IMR-90 (cell line): ENCODE measurements around the gene FBXW7. TPM values are rescaled to one million over a fixed set of nuclear protein-coding genes. Genes with fewer than 3 reads are reported as not detected.

Experiments
- ATAC-seq: fragments of 200-7000 bp; cut with Tn5 transposase; 2 replicates; pipeline ENCODE4 v1.9.1; 2020; ENCODE audit warnings: low read depth, mild to moderate bottlenecking, moderate library complexity
- BruUV-seq: library from RNA; stranded (reverse); fragments of 400-500 nt; replicated peaks from 2 replicates; lab custom pipeline; 2021; lab: Mats Ljungman, UMichigan
- CTCF ChIA-PET: fragments of 300-600 bp; formaldehyde crosslinking; extraction: SDS; loops from one replicate; lab custom pipeline; 2021; ENCODE audit warnings: antibody characterized with exemption; lab: Yijun Ruan, JAX
- POLR2A ChIA-PET: fragments of 300-600 bp; sonication (Branson Sonifier 250); formaldehyde crosslinking; loops from one replicate; lab custom pipeline; 2022; ENCODE audit warnings: antibody characterized with exemption; ENCODE audit not compliant: unreplicated experiment; lab: Charles Lee
- DNase-seq: peaks from one replicate; pipeline ENCODE4 v3.0.0; 2013
- H2AFZ ChIP-seq: replicated peaks from 2 replicates; pipeline ENCODE3; 2013; ENCODE audit warnings: low read length, mild to moderate bottlenecking; ENCODE audit not compliant: poor library complexity
- H2AK5ac ChIP-seq: 2 replicates; pipeline ENCODE4 v1.6.1; 2013; ENCODE audit warnings: low read depth, low read length, inconsistent platforms
- H2AK9ac ChIP-seq: replicated peaks from 2 replicates; pipeline ENCODE3; 2013; ENCODE audit warnings: mild to moderate bottlenecking, low read depth, low read length, moderate library complexity; ENCODE audit not compliant: poor library complexity
- H2BK120ac ChIP-seq: 2 replicates; pipeline ENCODE4 v1.6.1; 2013; ENCODE audit warnings: low read depth, low read length, inconsistent platforms
- H2BK15ac ChIP-seq: 3 replicates; pipeline ENCODE4 v1.6.1; 2013; ENCODE audit warnings: low read depth, low read length, inconsistent platforms
- H2BK20ac ChIP-seq: 2 replicates; pipeline ENCODE4 v1.6.1; 2013; ENCODE audit warnings: low read depth, mild to moderate bottlenecking, inconsistent platforms, low read length, moderate library complexity
- H2BK5ac ChIP-seq: 2 replicates; pipeline ENCODE4 v1.6.1; 2013; ENCODE audit warnings: mild to moderate bottlenecking, low read depth, low read length, inconsistent platforms; ENCODE audit not compliant: poor library complexity, severe bottlenecking
- H3K14ac ChIP-seq: replicated peaks from 2 replicates; pipeline ENCODE4 v1.6.1; 2013; ENCODE audit warnings: low read depth, low read length, inconsistent platforms
- H3K18ac ChIP-seq: 2 replicates; pipeline ENCODE4 v1.6.1; 2013; ENCODE audit warnings: low read depth, low read length, control low read depth
- H3K23ac ChIP-seq: 2 replicates; pipeline ENCODE4 v1.6.1; 2013; ENCODE audit warnings: low read depth, low read length, inconsistent platforms
- H3K27ac ChIP-seq: 2 replicates; pipeline ENCODE4 v1.5.1; 2013; ENCODE audit warnings: mild to moderate bottlenecking, control low read depth, low read length; ENCODE audit not compliant: insufficient read depth
- H3K27me3 ChIP-seq: 2 replicates; pipeline ENCODE4 v1.6.1; 2013; ENCODE audit warnings: low read length; ENCODE audit not compliant: control insufficient read depth, insufficient read depth
- H3K36me3 ChIP-seq: 2 replicates; pipeline ENCODE4 v1.6.1; 2013; ENCODE audit warnings: low read length, mixed read lengths; ENCODE audit not compliant: control insufficient read depth, insufficient read depth
- H3K4ac ChIP-seq: 2 replicates; pipeline ENCODE4 v1.6.1; 2013; ENCODE audit warnings: low read depth, low read length, inconsistent platforms
- H3K4me1 ChIP-seq: 2 replicates; pipeline ENCODE4 v1.6.1; 2013; ENCODE audit warnings: low read length, mixed read lengths; ENCODE audit not compliant: control insufficient read depth, insufficient read depth
- H3K4me2 ChIP-seq: 2 replicates; pipeline ENCODE4 v1.6.1; 2013; ENCODE audit warnings: low read depth, mild to moderate bottlenecking, control low read depth, low read length, moderate library complexity
- H3K4me3 ChIP-seq: 2 replicates; pipeline ENCODE4 v1.5.1; 2013; ENCODE audit warnings: low read depth, mild to moderate bottlenecking, control low read depth, low read length, moderate library complexity; ENCODE audit not compliant: insufficient read depth
- H3K56ac ChIP-seq: 2 replicates; pipeline ENCODE4 v1.6.1; 2013; ENCODE audit warnings: low read length, inconsistent platforms; ENCODE audit not compliant: insufficient read depth; ENCODE audit errors: extremely low read depth
- H3K79me1 ChIP-seq, 2 experiments: 2 replicates each; pipeline ENCODE4 v1.6.1; 2013; ENCODE audit warnings: low read length in 2 of 2, inconsistent platforms in 1 of 2, low read depth in 1 of 2
- H3K9ac ChIP-seq: 2 replicates; pipeline ENCODE4 v1.6.1; 2013; ENCODE audit warnings: low read depth, low read length, control low read depth
- H3K9me1 ChIP-seq: 2 replicates; pipeline ENCODE4 v1.6.1; 2013; ENCODE audit warnings: low read length, inconsistent platforms; ENCODE audit not compliant: insufficient read depth
- H3K9me3 ChIP-seq: 2 replicates; pipeline ENCODE4 v1.6.1; 2013; ENCODE audit warnings: low read length; ENCODE audit not compliant: control insufficient read depth, insufficient read depth
- H4K20me1 ChIP-seq: 2 replicates; pipeline ENCODE4 v1.6.1; 2013; ENCODE audit warnings: low read length, inconsistent platforms; ENCODE audit not compliant: insufficient read depth
- H4K5ac ChIP-seq: 2 replicates; pipeline ENCODE4 v1.6.1; 2013; ENCODE audit warnings: mild to moderate bottlenecking, low read depth, low read length, control low read depth
- H4K8ac ChIP-seq, 2 experiments: 2 replicates each; pipeline ENCODE4 v1.6.1; 2013; ENCODE audit warnings: low read depth in 2 of 2, low read length in 2 of 2, control low read depth in 1 of 2, inconsistent platforms in 1 of 2
- H4K91ac ChIP-seq: 2 replicates; pipeline ENCODE4 v1.6.1; 2013; ENCODE audit warnings: low read depth, low read length, inconsistent platforms; ENCODE audit not compliant: insufficient read depth
- BHLHE40 ChIP-seq: fragments of 150-350 bp; IDR thresholded peaks from 2 replicates; pipeline ENCODE4 v1.6.1; 2016; ENCODE audit warnings: mild to moderate bottlenecking, low read depth, low read length
- CEBPB ChIP-seq: IDR thresholded peaks from 2 replicates; pipeline ENCODE4 v1.6.1; 2012; ENCODE audit warnings: low read depth, low read length, improper control_type of control experiment
- CHD1 ChIP-seq: IDR thresholded peaks from 2 replicates; pipeline ENCODE4 v1.6.1; 2012; ENCODE audit warnings: low read depth, low read length, improper control_type of control experiment
- CTCF ChIP-seq: conservative IDR thresholded peaks from 2 replicates; pipeline ENCODE4 v1.5.1; 2012; ENCODE audit warnings: mild to moderate bottlenecking, low read depth, low read length, improper control_type of control experiment
- FOS ChIP-seq: fragments of 150-350 bp; IDR thresholded peaks from 2 replicates; pipeline ENCODE4 v1.6.1; 2016; ENCODE audit warnings: low read depth, low read length
- MAFK ChIP-seq: IDR thresholded peaks from 2 replicates; pipeline ENCODE4 v1.6.1; 2012; ENCODE audit warnings: low read depth, low read length, improper control_type of control experiment
- MAZ ChIP-seq: IDR thresholded peaks from 2 replicates; pipeline ENCODE4 v1.6.1; 2012; ENCODE audit warnings: low read depth, mild to moderate bottlenecking, low read length, improper control_type of control experiment, moderate library complexity, borderline replicate concordance
- MXI1 ChIP-seq: IDR thresholded peaks from 2 replicates; pipeline ENCODE4 v1.6.1; 2012; ENCODE audit warnings: low read depth, mild to moderate bottlenecking, low read length, moderate library complexity, borderline replicate concordance
- NFE2L2 ChIP-seq: fragments of 150-350 bp; IDR thresholded peaks from 2 replicates; pipeline ENCODE4 v1.6.1; 2016; ENCODE audit warnings: low read depth, mild to moderate bottlenecking, low read length
- POLR2A ChIP-seq: IDR thresholded peaks from 2 replicates; pipeline ENCODE4 v1.6.1; 2012; ENCODE audit warnings: mild to moderate bottlenecking, low read depth, low read length
- RAD21 ChIP-seq: IDR thresholded peaks from 2 replicates; pipeline ENCODE4 v1.6.1; 2012; ENCODE audit warnings: low read length, improper control_type of control experiment
- RCOR1 ChIP-seq: IDR thresholded peaks from 2 replicates; pipeline ENCODE4 v1.6.1; 2012; ENCODE audit warnings: mild to moderate bottlenecking, low read length, improper control_type of control experiment; ENCODE audit not compliant: insufficient replicate concordance
- RFX5 ChIP-seq: IDR thresholded peaks from 2 replicates; pipeline ENCODE4 v1.8.0; 2012; ENCODE audit warnings: low read depth, mild to moderate bottlenecking, low read length, moderate library complexity
- SMC3 ChIP-seq: fragments of 150-350 bp; IDR thresholded peaks from 2 replicates; pipeline ENCODE4 v1.6.1; 2016; ENCODE audit warnings: low read depth, mild to moderate bottlenecking, antibody characterized with exemption, low read length, moderate library complexity
- dilution Hi-C: fragments of 300-500 bp; cut with HindIII; formaldehyde crosslinking; loops from one replicate; pipeline ENCODE4 v1.14.3; 2018; ENCODE audit warnings: low sequenced_read_pairs; ENCODE audit not compliant: unreplicated experiment
- in situ Hi-C: fragments of 300-500 bp; cut with MboI; formaldehyde crosslinking; loops from 3 replicates; pipeline ENCODE4 v1.14.3; 2019; ENCODE audit warnings: low sequenced_read_pairs, inconsistent platforms, mixed read lengths
- intact Hi-C: fragments of 100-400 bp; cut with micrococcal nuclease; formaldehyde crosslinking; loops from 2 replicates; pipeline ENCODE4 v1.10.0; 2022
- polyA plus RNA-seq, 3 experiments: library from polyadenylated mRNA; depleted of rRNA; stranded (reverse); fragments of >200 nt; gene quantifications; 2 replicates each; pipeline ENCODE4 v1.2.3, GENCODE V29; 2012; ENCODE audit warnings: low replicate concordance in 1 of 3
- total RNA-seq: library from RNA; depleted of rRNA; stranded (reverse); fragments of >200 nt; gene quantifications from 2 replicates; pipeline ENCODE4 v1.2.3, GENCODE V29; 2012
- TF ChIP-seq, protein P1 (sequence below): fragments of 150-350 bp; IDR thresholded peaks from 2 replicates; pipeline ENCODE4 v1.6.1; 2017; ENCODE audit warnings: mild to moderate bottlenecking, antibody characterized with exemption, low read length, low read depth
- TF ChIP-seq, protein P2 (sequence below): fragments of 150-350 bp; IDR thresholded peaks from 2 replicates; pipeline ENCODE4 v1.6.1; 2016; ENCODE audit warnings: low read depth, mild to moderate bottlenecking, low read length, moderate library complexity, borderline replicate concordance

FBXW7 gene
- total and polyA plus RNA-seq, 2 of the 4 experiments (the other 2 are of a cell fraction): 7.2 to 27.4 TPM

DNA sequence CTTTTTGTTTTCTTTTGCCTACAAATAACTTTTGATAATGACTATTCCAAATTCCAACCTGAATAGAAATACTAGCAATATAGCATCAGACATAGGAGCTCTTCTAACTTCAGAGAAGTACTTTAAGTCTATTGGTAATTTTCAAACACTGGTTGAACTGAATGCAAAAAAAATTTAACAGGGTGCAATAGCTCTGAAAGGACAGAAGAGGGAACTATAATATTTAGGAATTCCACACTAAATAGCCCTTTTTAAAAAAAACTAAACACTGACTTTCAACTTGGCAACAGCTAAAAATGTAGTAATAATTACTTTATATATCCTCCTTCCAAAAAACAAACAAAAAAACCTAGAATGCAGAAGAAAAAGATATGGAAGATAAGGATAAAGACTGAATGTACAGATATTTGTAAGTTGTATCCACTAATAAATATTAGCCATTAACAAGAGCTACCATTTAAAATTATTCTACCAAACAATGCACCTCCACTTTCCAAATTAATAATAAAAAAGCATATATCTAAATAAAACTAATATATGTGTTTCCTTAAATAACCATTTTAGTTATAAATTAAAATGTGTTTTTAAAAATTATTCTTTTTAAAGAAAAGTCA lies 81.4 kb downstream of the FBXW7 start:
- POLR2A ChIA-PET: no interaction called here

More for the DNA sequence above, 81.4 kb downstream of the FBXW7 start:
- Histone ChIP-seq H3K9ac (no peak overlapping the region), H3K18ac (no peak overlapping the region), H3K4me1 (peaks cover 5% of the 10 kb centered on the region; the same call in 1 of the 2 replicates), H3K9me3 (no peaks in the 10 kb centered on the region), H3K56ac (no peak overlapping the region), H2AK9ac (no peak overlapping the region), H2BK20ac (no peak overlapping the region), H3K23ac (no peak overlapping the region), H4K20me1 (no peaks in the 10 kb centered on the region; the same call in 1 of the 2 replicates), H2AFZ (no peak overlapping the region), H4K8ac (no peak overlapping the region), H3K79me1 (peaks cover 14 to 30% of the 10 kb centered on the region in 2 experiments), H2BK5ac (no peak overlapping the region), H2BK15ac (no peak overlapping the region), H3K9me1 (no peaks in the 10 kb centered on the region), H3K36me3 (no peaks in the 10 kb centered on the region), H4K5ac (no peak overlapping the region), H3K4me3 (no peak overlapping the region), H2AK5ac (no peak overlapping the region), H3K14ac (no peak overlapping the region), H3K27ac (no peak overlapping the region), H3K4ac (no peak overlapping the region), H3K4me2 (no peak overlapping the region), H3K27me3 (no peaks in the 10 kb centered on the region), H2BK120ac (no peak overlapping the region), H4K91ac (no peak overlapping the region)
- DNase-seq (peak; percentile 46), ATAC-seq (peak; percentile 66)
- intact Hi-C loops (loop anchor here (1.0 to 2.0 kb wide), 4 partner anchors 82 to 672 kb away; partner anchors contain the start of gene FBXW7), in situ Hi-C loops (no loop called here), dilution Hi-C loops (no loop called here)
- TF ChIP-seq RAD21 (peak; percentile 67), MAZ (no peak), RCOR1 (no peak), POLR2A (no peak), CEBPB (no peak), MAFK (no peak), NFE2L2 (no peak), SMC3 (peak; percentile 66), FOS (no peak), MXI1 (no peak), BHLHE40 (no peak), CHD1 (no peak), CTCF (peak; percentile 77), RFX5 (no peak)
- TF ChIP-seq, protein P1, sequence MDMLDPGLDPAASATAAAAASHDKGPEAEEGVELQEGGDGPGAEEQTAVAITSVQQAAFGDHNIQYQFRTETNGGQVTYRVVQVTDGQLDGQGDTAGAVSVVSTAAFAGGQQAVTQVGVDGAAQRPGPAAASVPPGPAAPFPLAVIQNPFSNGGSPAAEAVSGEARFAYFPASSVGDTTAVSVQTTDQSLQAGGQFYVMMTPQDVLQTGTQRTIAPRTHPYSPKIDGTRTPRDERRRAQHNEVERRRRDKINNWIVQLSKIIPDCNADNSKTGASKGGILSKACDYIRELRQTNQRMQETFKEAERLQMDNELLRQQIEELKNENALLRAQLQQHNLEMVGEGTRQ: no peak
- TF ChIP-seq, protein P2, sequence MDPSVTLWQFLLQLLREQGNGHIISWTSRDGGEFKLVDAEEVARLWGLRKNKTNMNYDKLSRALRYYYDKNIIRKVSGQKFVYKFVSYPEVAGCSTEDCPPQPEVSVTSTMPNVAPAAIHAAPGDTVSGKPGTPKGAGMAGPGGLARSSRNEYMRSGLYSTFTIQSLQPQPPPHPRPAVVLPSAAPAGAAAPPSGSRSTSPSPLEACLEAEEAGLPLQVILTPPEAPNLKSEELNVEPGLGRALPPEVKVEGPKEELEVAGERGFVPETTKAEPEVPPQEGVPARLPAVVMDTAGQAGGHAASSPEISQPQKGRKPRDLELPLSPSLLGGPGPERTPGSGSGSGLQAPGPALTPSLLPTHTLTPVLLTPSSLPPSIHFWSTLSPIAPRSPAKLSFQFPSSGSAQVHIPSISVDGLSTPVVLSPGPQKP: no peak
- CTCF ChIA-PET: interaction anchor here (0.6 to 2.2 kb wide), 10 partner anchors 15 to 824 kb away, joined by 3 to 10 read pairs (median 3); no protein-coding TSS in a partner anchor
- no TSS peak for BruUV-seq
